Lower leg skin (tissue), 3 donors: Measurements from ENCODE around the gene RTN3.

Source experiments
- CTCF ChIP-seq, 3 donors: fragments of 450-650 bp; IDR thresholded peaks; one replicate each; pipeline ENCODE4 v1.5.1; 2016; ENCODE audit warnings: antibody characterized with exemption in 3 of 3, mild to moderate bottlenecking in 3 of 3, moderate library complexity in 2 of 3
- POLR2A ChIP-seq, 2 donors: fragments of 450-650 bp; IDR thresholded peaks; one replicate each; pipeline ENCODE4 v1.6.1; 2016 to 2017; ENCODE audit warnings: antibody characterized with exemption in 2 of 2, mild to moderate bottlenecking in 1 of 2, moderate library complexity in 1 of 2

DNA sequence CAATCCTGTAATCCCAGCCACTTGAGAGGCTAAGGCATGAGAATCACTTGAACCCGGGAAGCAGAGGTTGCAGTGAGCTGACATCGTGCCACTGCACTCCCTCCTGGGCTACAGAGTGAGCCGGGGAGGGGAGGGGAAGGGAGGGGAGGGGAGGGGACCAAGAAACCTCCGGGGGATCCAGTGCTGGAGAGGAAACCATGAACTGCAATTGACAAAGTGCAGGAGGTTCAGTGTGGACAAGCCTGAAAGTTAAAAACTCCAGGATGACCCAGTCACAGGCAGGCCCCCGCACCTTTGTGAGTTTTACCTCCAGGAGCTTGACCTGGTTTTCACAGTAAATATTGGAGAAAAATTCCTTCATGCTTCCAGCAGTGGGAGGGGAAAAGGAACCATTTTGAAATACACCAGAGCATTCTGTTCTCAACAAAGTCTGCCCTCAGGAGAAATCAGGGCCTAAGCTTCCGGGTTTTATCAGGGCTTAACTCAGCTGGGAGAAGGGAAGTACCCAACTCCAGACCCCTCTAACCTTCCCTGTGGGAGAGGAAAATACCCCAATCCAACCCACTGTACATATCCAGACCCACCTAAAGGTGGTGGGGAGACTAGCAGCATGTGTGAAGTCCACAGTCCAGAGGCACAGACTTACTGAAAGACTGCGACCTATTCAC lies 102.8 kb downstream of the RTN3 start:
- TF ChIP-seq CTCF (IDR thresholded peaks at IDR 0.05) (no peak), POLR2A (IDR thresholded peaks at IDR 0.05) (no peak)
